ENCODE data around the gene TRAPPC12. TPM values are rescaled to one million over a fixed set of nuclear protein-coding genes. Genes with fewer than 3 reads are reported as not detected.

Gene TRAPPC12
- 79.3 and 86.0 TPM in 2 replicates for total RNA-seq (2021)
- long read RNA-seq, partial matches to known transcripts, result 3 of 16 reads
- long read RNA-seq, other reads (novel, unspliced or antisense), result 12 of 16 reads

- Histone ChIP-seq H2BK120ac (ENCODE audit: low read depth, low read length, poor library complexity, severe bottlenecking) (no peak within 1 kb of the TSS), H4K5ac (ENCODE audit: insufficient read length, low read depth, low read length) (no peak within 1 kb of the TSS), H3K27ac (ENCODE audit: insufficient read length, low read depth, low read length) (no peak within 1 kb of the TSS), H3K18ac (ENCODE audit: insufficient read length, low read depth, low read length) (peak within 1 kb of the TSS; percentile 28), H2BK20ac (ENCODE audit: low read depth, low read length, poor library complexity, severe bottlenecking) (no peak within 1 kb of the TSS), H4K8ac (replicated peaks; ENCODE audit: insufficient read length, low read depth, low read length) (no peak within 1 kb of the TSS), H3K23ac (ENCODE audit: insufficient read length, low read depth, low read length) (no peak within 1 kb of the TSS), H3K79me1 (ENCODE audit: insufficient read depth, low read depth, low read length, poor library complexity, severe bottlenecking) (peaks cover 6% of the 10 kb centered on the region), H4K20me1 (ENCODE audit: control insufficient read depth, insufficient read depth, insufficient read length) (no peaks in the 10 kb centered on the region), H3T11ph (ENCODE audit: low read length) (no peak within 1 kb of the TSS), H3K9ac (ENCODE audit: extremely low read depth, insufficient read length, low read length) (peak within 1 kb of the TSS; percentile 71), H2BK12ac (ENCODE audit: insufficient read length, low read depth, low read length) (no peak within 1 kb of the TSS), H3K4me2 (ENCODE audit: insufficient read depth, insufficient read length, low read length) (peak within 1 kb of the TSS; percentile 90), H3K14ac (ENCODE audit: insufficient read depth, low read length) (peak within 1 kb of the TSS; percentile 72), H3K9me3 (ENCODE audit: control insufficient read depth, low read depth, low read length) (no peaks in the 10 kb centered on the region), H3K56ac (ENCODE audit: insufficient read length, low read depth, low read length) (no peak within 1 kb of the TSS), H4K91ac (ENCODE audit: insufficient read length, low read depth, low read length) (no peak within 1 kb of the TSS), H2AK5ac (ENCODE audit: insufficient read length, low read length) (no peak within 1 kb of the TSS), H3K23me2 (ENCODE audit: insufficient read length, low read depth, low read length, poor library complexity, severe bottlenecking) (peaks cover 9% of the 10 kb centered on the region), H2AFZ (ENCODE audit: low read length) (no peak within 1 kb of the TSS), H3K4me1 (ENCODE audit: insufficient read depth, low read length) (peaks cover 2% of the 10 kb centered on the region; the same call in 1 of the 2 replicates), H2BK5ac (ENCODE audit: insufficient read length, low read length) (no peak within 1 kb of the TSS), H3K79me2 (ENCODE audit: insufficient read depth, low read length) (peaks cover 5% of the 10 kb centered on the region; the same call in 1 of the 2 replicates), H3K27me3 (ENCODE audit: insufficient read depth, low read length) (no peaks in the 10 kb centered on the region), H3K4ac (ENCODE audit: low read depth, low read length) (no peak within 1 kb of the TSS), H2BK15ac (ENCODE audit: low read depth, low read length) (no peak within 1 kb of the TSS)
- Mint-ChIP-seq H3K27me3 (ENCODE audit: low read depth) (no peaks in the 10 kb centered on the region), H3K27ac (peak within 1 kb of the TSS; percentile 28 to 95 (median 94); a peak in 5 of 7 replicates), H3K4me1 (peaks cover 21 to 27% of the 10 kb centered on the region in 2 experiments), H3K9me3 (peaks cover 0 to 2% of the 10 kb centered on the region in 2 experiments; a peak in 1 of 5 replicates), H3K36me3 (ENCODE audit: insufficient read depth in 1 of 3, low read depth in 3 of 3) (peaks cover 8 to 19% (median 10%) of the 10 kb centered on the region in 3 experiments), H3K4me3 (peak within 1 kb of the TSS; percentile 97)
- peak; percentile 58 for TF ChIP-seq CTCF (conservative IDR thresholded peaks at IDR 0.05)
- WGBS (ENCODE audit: extremely low coverage, insufficient read length, low lambda C conversion rate), result no CpG with 5 or more reads among the region's 61 CpGs
- DNase-seq, result peak; percentile 96
Observed at GRCh38 chr2:3379647-3380534, at the start of gene TRAPPC12. Gene TRAPPC12 (plus strand): TSS chr2:3379694. CDS start chr2:3387624, 7,930 bp downstream.

Data from H9 (cell line).